SK-N-SH (cell line): ENCODE results near the gene MAPK1. TPM values are rescaled to one million over a fixed set of nuclear protein-coding genes. Genes with fewer than 3 reads are reported as not detected.
"Not testable (repeated sequence)": the region's sequence is repeated elsewhere in the genome, so short reads cannot be mapped to it uniquely, and the experiment has no call there.

Experiments
- CTCF ChIA-PET: fragments of 300-600, 350-600 bp; formaldehyde crosslinking; extraction: SDS; loops from one replicate; lab custom pipeline; 2021; lab: Yijun Ruan, JAX
- POLR2A ChIA-PET: fragments of 350-600 bp; sonication (Branson Sonifier 250); formaldehyde crosslinking; extraction: SDS; loops from one replicate; lab custom pipeline; 2020; ENCODE audit warnings: antibody characterized with exemption, inconsistent platforms; lab: Yijun Ruan, JAX
- DNase-seq: peaks from one replicate; pipeline ENCODE4 v3.0.0; 2012
- H2AFZ ChIP-seq: fragments of 200-600 bp; sonication (generic); 2 replicates; pipeline ENCODE4 v1.8.1; 2016; ENCODE audit warnings: antibody characterized with exemption, mild to moderate bottlenecking, low read depth
- H3F3A ChIP-seq: fragments of 200-600 bp; sonication (generic); replicated peaks from 2 replicates; pipeline ENCODE3; 2016; ENCODE audit warnings: antibody characterized with exemption, mild to moderate bottlenecking; ENCODE audit not compliant: insufficient read depth
- H3K27ac ChIP-seq, 2 experiments: fragments of 200-500 bp in 1 of 2; fragments of 200-600 bp in 1 of 2; sonication (Bioruptor generic) in 1 of 2; sonication (generic), shearing (Covaris generic) in 1 of 2; 2 replicates each; pipeline versions ENCODE4 v1.5.1 to v1.6.1; 2014 to 2016; ENCODE audit warnings: low read depth in 2 of 2, inconsistent platforms in 1 of 2, low read length in 1 of 2, mild to moderate bottlenecking in 1 of 2, mixed read lengths in 1 of 2
- H3K27me3 ChIP-seq: fragments of 200-600 bp; sonication (generic), shearing (Covaris generic); 2 replicates; pipeline ENCODE4 v1.6.1; 2016; ENCODE audit warnings: mixed run types; ENCODE audit not compliant: insufficient read depth
- H3K36me3 ChIP-seq, 2 experiments: fragments of 200-500 bp in 1 of 2; fragments of 200-600 bp in 1 of 2; sonication (Bioruptor generic) in 1 of 2; sonication (generic) in 1 of 2; replicated peaks in 1 of 2; 2 replicates each; pipeline versions ENCODE3 to v1.5.1; 2014 to 2016; ENCODE audit warnings: low read length in 1 of 2, mild to moderate bottlenecking in 1 of 2; ENCODE audit not compliant: insufficient read depth in 2 of 2, control insufficient read depth in 1 of 2
- H3K4me1 ChIP-seq, 2 experiments: fragments of 200-500 bp in 1 of 2; fragments of 200-600 bp in 1 of 2; sonication (Bioruptor generic) in 1 of 2; sonication (generic), shearing (Covaris generic) in 1 of 2; 2 replicates each; pipeline versions ENCODE4 v1.5.1 to v1.6.1; 2014 to 2016; ENCODE audit warnings: low read depth in 1 of 2, low read length in 1 of 2, mixed run types in 1 of 2; ENCODE audit not compliant: insufficient read depth in 2 of 2, control insufficient read depth in 1 of 2
- H3K4me2 ChIP-seq: fragments of 200-600 bp; sonication (generic), shearing (Covaris generic); 2 replicates; pipeline ENCODE4 v1.6.1; 2017; ENCODE audit warnings: mixed run types
- H3K4me3 ChIP-seq, 2 experiments: fragments of 200-500 bp in 1 of 2; fragments of 200-600 bp in 1 of 2; sonication (Bioruptor generic) in 1 of 2; sonication (generic), shearing (Covaris generic) in 1 of 2; 2 replicates each; pipeline versions ENCODE4 v1.5.1 to v1.8.1; 2014 to 2016; ENCODE audit warnings: low read depth in 2 of 2, inconsistent platforms in 1 of 2, low read length in 1 of 2, mild to moderate bottlenecking in 1 of 2, mixed read lengths in 1 of 2, moderate library complexity in 1 of 2
- H3K79me2 ChIP-seq: fragments of 200-600 bp; sonication (generic); 2 replicates; pipeline ENCODE4 v1.8.1; 2017; ENCODE audit warnings: mild to moderate bottlenecking; ENCODE audit not compliant: insufficient read depth
- H3K9ac ChIP-seq: fragments of 200-600 bp; sonication (generic); 2 replicates; pipeline ENCODE4 v1.6.1; 2017; ENCODE audit warnings: mixed run types
- H3K9me2 ChIP-seq: fragments of 200-600 bp; sonication (generic); 2 replicates; pipeline ENCODE4 v1.6.1; 2017; ENCODE audit warnings: mixed run types
- H3K9me3 ChIP-seq: fragments of 200-600 bp; sonication (generic); 2 replicates; pipeline ENCODE4 v1.6.1; 2017; ENCODE audit warnings: mixed run types, mild to moderate bottlenecking, moderate library complexity
- H4K20me1 ChIP-seq: fragments of 200-600 bp; sonication (generic); 2 replicates; pipeline ENCODE4 v1.6.1; 2017; ENCODE audit warnings: mild to moderate bottlenecking, mixed run types; ENCODE audit not compliant: insufficient read depth
- GATA2 ChIP-seq: sonication (generic); formaldehyde crosslinking; IDR thresholded peaks from 2 replicates; pipeline ENCODE4 v1.5.0; 2020; ENCODE audit warnings: mild to moderate bottlenecking, missing genetic modification reagents
- NRF1 ChIP-seq: IDR thresholded peaks from 2 replicates; pipeline ENCODE4 v1.6.1; 2012; ENCODE audit warnings: low read depth, mild to moderate bottlenecking, low read length
- RAD21 ChIP-seq: IDR thresholded peaks from 2 replicates; pipeline ENCODE4 v1.6.1; 2012; ENCODE audit warnings: mild to moderate bottlenecking, low read length
- REST ChIP-seq: IDR thresholded peaks from 2 replicates; pipeline ENCODE4 v1.6.1; 2012; ENCODE audit warnings: mild to moderate bottlenecking, low read depth, low read length, moderate library complexity
- TEAD4 ChIP-seq: IDR thresholded peaks from 2 replicates; pipeline ENCODE4 v1.4.0; 2012; ENCODE audit warnings: mild to moderate bottlenecking, borderline replicate concordance; ENCODE audit not compliant: insufficient read depth
- WGBS: methylation state at CpG from one replicate; pipeline ENCODE4 v1.1.6; 2017; ENCODE audit warnings: low lambda C conversion rate; 5-methylcytosine and 5-hydroxymethylcytosine counted together
- polyA plus RNA-seq, 3 experiments: library from polyadenylated mRNA; depleted of rRNA; stranded (reverse); fragments of >200 nt; gene quantifications; 2 replicates each; pipeline ENCODE4 v1.2.3, GENCODE V29; 2012

The MAPK1 gene
- polyA plus RNA-seq, 1 of the 3 experiments (the other 2 are of a cell fraction): 25.6 TPM

DNA sequence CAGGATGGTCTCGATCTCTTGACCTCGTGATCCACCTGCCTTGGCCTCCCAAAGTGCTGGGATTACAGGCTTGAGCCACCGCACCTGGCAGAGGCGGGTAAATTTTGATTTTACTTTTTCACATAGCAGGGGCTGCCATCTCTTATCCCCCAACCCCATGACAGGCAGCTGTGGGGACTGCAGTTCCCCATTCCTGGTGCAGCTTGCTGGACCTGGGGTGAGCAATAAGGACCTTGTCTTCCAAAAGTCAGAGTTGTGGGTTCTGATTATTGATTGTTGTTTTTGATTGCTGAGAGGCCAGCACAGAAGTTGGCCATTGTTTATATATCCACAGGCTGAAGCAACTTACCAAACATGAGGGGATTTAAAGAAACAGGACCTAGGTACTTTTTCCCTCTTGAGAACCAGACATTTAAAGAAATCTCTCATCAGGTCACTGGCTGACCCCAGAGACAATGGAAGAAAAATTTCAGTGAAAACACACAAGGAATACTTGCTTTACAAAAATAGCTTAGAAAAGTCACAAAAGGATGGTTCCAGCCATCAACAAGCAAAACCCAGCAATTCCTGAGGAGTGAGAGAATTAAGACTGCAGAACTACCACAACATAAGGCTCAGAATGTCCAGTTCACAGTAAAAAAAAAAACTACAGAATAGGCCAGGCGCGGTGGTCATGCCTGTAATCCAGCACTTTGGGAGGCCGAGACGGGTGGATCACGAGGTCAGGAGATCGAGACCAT lies 22.0 kb upstream of the MAPK1 start (continued):
- TF ChIP-seq REST (no peak), NRF1 (no peak), TEAD4 (no peak)

DNA sequence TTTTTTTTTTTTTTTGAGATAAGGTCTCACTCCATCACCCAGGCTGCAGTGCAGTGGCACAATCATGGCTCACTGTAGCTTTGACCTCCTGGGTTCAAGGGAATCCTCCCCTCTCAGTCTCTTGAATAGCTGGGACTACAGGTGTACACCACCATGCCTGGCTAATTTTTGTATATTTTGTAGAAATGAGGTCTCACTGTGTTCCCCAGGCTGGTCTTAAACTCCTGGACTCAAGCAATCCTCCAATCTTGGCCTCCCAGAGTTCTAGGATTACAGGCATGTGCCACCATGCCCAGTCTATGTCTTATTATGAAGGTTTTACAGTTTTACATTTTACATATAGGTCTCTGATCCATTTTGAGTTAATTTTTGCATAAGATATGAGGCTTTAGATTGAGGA lies 20.4 kb upstream of the MAPK1 start:
- H3K27me3 ChIP-seq: no peaks in the 10 kb centered on the region
- no peaks in the 10 kb centered on the region for H3K9me2 ChIP-seq
- H3K4me3 ChIP-seq: no peak overlapping the region
- POLR2A ChIA-PET: no interaction called here
- no peaks in the 10 kb centered on the region for H3K4me1 ChIP-seq
- H4K20me1 ChIP-seq: no peaks in the 10 kb centered on the region
- H3K4me2 ChIP-seq: no peak overlapping the region
- H3K36me3 ChIP-seq: no peaks in the 10 kb centered on the region
- CTCF ChIA-PET: interaction anchor here (0.6 to 1.2 kb wide), 2 partner anchors 50 to 52 kb away, joined by 3 read pairs; no protein-coding TSS in a partner anchor
- DNase-seq: no peak
- no peak overlapping the region for H3K27ac ChIP-seq
- H2AFZ ChIP-seq: no peak overlapping the region
- TF ChIP-seq RAD21 (no peak), GATA2 (CRISPR knock-in tag) (no peak)
- H3K9ac ChIP-seq: no peak overlapping the region
- peaks cover 8% of the 10 kb centered on the region for H3F3A ChIP-seq
- no peaks in the 10 kb centered on the region for H3K79me2 ChIP-seq
- no peaks in the 10 kb centered on the region for H3K9me3 ChIP-seq

DNA sequence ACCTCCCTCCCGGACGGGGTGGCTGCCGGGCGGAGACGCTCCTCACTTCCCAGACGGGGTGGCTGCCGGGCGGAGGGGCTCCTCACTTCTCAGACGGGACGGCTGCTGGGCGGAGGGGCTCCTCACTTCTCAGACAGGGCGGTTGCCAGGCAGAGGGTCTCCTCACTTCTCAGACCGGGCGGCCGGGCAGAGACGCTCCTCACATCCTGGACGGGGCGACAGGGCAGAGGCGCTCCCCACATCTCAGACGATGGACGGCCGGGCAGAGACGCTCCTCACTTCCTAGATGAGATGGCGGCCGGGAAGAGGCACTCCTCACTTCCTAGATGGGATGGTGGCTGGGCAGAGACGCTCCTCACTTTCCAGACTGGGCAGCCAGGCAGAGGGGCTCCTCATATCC lies 16.5 kb upstream of the MAPK1 start:
- H3K9ac ChIP-seq, H3K79me2 ChIP-seq, POLR2A ChIA-PET, H3K27ac ChIP-seq, H3K36me3 ChIP-seq, H2AFZ ChIP-seq, H3K4me1 ChIP-seq, H3K9me3 ChIP-seq, H4K20me1 ChIP-seq, H3K9me2 ChIP-seq, H3K4me3 ChIP-seq, H3K27me3 ChIP-seq, CTCF ChIA-PET, H3F3A ChIP-seq, H3K4me2 ChIP-seq, DNase-seq: not testable (repeated sequence)
- no CpG with 5 or more reads among the region's 26 CpGs for WGBS

DNA sequence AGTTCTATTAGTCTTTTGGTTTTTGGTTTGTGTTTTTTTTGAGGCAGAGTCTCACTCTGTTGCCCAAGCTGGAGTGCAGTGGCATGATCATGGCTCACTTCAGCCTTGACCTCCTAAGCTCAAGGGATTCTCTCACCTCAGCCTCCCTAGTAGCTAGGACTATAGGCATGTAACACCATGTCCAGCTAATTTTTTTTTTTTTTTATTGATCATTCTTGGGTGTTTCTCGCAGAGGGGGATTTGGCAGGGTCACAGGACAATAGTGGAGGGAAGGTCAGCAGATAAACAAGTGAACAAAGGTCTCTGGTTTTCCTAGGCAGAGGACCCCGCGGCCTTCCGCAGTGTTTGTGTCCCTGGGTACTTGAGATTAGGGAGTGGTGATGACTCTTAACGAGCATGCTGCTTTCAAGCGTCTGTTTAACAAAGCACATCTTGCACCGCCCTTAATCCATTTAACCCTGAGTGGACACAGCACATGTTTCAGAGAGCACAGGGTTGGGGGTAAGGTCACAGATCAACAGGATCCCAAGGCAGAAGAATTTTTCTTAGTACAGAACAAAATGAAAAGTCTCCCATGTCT lies 15.4 kb upstream of the MAPK1 start:
- H2AFZ ChIP-seq, H3K9me2 ChIP-seq, H3K27ac ChIP-seq, H3K9me3 ChIP-seq, H3K36me3 ChIP-seq, H3K27me3 ChIP-seq, H3F3A ChIP-seq, CTCF ChIA-PET, H3K4me2 ChIP-seq, H3K79me2 ChIP-seq, POLR2A ChIA-PET, H3K4me3 ChIP-seq, H3K4me1 ChIP-seq, H4K20me1 ChIP-seq, DNase-seq, H3K9ac ChIP-seq: not testable (repeated sequence)
- 83% methylated on average over 1 of the region's 7 CpGs for WGBS
